GM12874 (cell line): ENCODE results near the gene DBI.
A peak's percentile ranks its signal among the peaks of the same experiment; 100 is the strongest.

Experiments
- CTCF ChIP-seq: IDR thresholded peaks from 2 replicates; pipeline ENCODE4 v1.5.1; 2011; ENCODE audit warnings: low read depth, mild to moderate bottlenecking, control low read depth, low read length, moderate library complexity; ENCODE audit not compliant: insufficient read depth

The DBI gene

GRCh38 chr2:119387381-119388129 is 20.8 kb downstream of the DBI start:
- 0 out of 2 replicates have a peak, but pooled peaks have one; percentile 10 for TF ChIP-seq CTCF

GRCh38 chr2:119389615-119390306 is 23.0 kb downstream of the DBI start:
- no peak for TF ChIP-seq CTCF

GRCh38 chr2:119393971-119394748 is 27.4 kb downstream of the DBI start:
- TF ChIP-seq CTCF: no peak

- no peak for TF ChIP-seq CTCF
Measured at GRCh38 chr2:119397196-119397595, 30.4 kb downstream of the DBI start.

GRCh38 chr2:119402106-119402505 is 35.3 kb downstream of the DBI start:
- no peak for TF ChIP-seq CTCF

- no peak for TF ChIP-seq CTCF
Measured at GRCh38 chr2:119402645-119403560, 36.1 kb downstream of the DBI start.
